AG09309 (cell line): ENCODE results near the gene FKBP7.
"Not testable (repeated sequence)": the region's sequence is repeated elsewhere in the genome, so short reads cannot be mapped to it uniquely, and the experiment has no call there.

Experiments used
- DNase-seq: peaks from one replicate; pipeline ENCODE4 v3.0.0-alpha.2; 2010; ENCODE audit warnings: low read depth
- H3K4me3 ChIP-seq: 2 replicates; pipeline ENCODE4 v1.5.1; 2011; ENCODE audit warnings: mild to moderate bottlenecking, low read depth, low read length, moderate library complexity; ENCODE audit not compliant: control insufficient read depth
- TF ChIP-seq, protein P1 (sequence below): IDR thresholded peaks from 2 replicates; pipeline ENCODE4 v1.5.1; 2011; ENCODE audit warnings: mild to moderate bottlenecking, low read depth, low read length, inconsistent platforms; ENCODE audit not compliant: insufficient read depth, control insufficient read depth; ENCODE audit errors: missing control alignments

Gene FKBP7

GRCh38 chr2:178473931-178474330 lies 4.5 kb downstream of the FKBP7 start:
- DNase-seq: no peak
- TF ChIP-seq, protein P1, sequence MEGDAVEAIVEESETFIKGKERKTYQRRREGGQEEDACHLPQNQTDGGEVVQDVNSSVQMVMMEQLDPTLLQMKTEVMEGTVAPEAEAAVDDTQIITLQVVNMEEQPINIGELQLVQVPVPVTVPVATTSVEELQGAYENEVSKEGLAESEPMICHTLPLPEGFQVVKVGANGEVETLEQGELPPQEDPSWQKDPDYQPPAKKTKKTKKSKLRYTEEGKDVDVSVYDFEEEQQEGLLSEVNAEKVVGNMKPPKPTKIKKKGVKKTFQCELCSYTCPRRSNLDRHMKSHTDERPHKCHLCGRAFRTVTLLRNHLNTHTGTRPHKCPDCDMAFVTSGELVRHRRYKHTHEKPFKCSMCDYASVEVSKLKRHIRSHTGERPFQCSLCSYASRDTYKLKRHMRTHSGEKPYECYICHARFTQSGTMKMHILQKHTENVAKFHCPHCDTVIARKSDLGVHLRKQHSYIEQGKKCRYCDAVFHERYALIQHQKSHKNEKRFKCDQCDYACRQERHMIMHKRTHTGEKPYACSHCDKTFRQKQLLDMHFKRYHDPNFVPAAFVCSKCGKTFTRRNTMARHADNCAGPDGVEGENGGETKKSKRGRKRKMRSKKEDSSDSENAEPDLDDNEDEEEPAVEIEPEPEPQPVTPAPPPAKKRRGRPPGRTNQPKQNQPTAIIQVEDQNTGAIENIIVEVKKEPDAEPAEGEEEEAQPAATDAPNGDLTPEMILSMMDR: no peak
- no peak overlapping the region for H3K4me3 ChIP-seq

- DNase-seq: no peak
- H3K4me3 ChIP-seq: no peak overlapping the region
- TF ChIP-seq, protein P1: no peak
Measured at GRCh38 chr2:178473373-178473772, 5.0 kb downstream of the FKBP7 start.

DNA sequence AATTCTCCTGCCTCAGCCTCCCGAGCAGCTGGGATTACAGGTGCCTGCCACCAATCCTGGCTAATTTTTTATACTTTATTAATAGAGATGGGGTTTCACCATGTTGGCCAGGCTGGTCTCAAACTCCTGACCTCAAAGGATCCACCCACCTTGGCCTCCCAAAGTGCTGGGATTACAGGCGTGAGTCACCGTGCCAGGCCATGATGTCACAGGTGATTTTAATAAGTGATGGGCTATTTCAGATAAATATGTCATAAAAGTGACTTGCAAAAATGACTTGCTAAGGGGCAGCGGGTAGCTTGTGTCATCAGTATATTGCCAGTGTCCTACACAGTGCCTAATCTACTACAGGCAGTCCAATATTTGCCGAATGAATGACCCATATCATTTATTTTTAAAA lies 7.1 kb downstream of the FKBP7 start:
- not testable (repeated sequence) for DNase-seq, H3K4me3 ChIP-seq

DNA sequence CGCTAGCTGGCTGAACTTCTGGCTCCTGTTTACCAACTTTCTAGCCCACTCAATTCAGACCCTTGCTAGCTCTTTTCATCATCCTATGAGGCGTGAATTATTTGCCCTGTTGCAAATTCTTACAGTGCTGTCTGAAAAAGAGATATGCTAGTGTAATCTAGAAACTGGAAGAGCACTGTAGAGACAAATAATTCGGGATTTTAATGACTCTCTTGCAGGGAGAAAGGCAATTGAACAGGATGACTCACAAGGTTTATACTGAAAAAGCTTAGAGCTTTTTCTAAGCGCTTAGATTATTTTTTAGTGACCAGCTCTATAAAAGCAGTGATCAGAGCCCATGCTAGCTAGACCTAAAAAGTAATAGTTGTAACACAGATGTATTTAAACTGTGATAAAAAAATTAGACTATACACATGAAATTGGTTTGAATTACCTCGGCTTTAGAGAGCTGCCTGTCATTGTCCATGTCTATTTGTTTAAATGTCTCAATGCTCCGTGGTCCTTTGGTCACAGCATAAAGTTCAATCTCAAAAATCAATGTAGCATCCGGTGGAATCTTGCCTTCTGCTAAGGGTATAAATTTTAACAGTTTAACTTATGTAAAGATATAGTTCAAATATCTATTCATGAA lies 9.1 kb downstream of the FKBP7 start:
- no peak for DNase-seq
- no peak overlapping the region for H3K4me3 ChIP-seq
- TF ChIP-seq, protein P1: no peak

DNA sequence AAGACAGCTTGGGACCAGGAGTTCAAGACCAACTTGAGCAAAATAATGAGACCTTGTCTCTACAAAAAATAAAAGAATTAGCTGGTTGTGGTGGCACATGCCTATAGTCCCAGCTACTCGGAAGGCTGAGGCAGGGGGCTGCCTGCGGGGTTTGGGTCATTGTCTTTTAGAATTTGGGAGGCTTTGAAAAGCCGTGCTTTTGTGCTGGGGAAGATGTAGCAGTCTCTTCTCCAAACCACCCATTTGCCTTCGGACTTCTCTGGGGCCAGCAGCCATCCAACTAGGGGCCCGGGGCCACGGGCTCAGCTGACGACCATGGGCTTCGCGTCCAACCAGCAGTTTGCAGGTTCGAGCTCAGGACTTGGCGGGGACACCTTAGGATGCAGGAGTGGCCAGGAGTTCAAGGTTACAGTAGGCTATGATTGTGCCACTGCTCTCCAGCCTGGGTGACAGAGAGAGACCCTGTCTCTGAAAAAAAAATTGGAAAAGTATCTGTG lies 21.0 kb downstream of the FKBP7 start:
- DNase-seq: no peak
- no peak overlapping the region for H3K4me3 ChIP-seq
- TF ChIP-seq, protein P1: no peak

GRCh38 chr2:178455947-178456346 lies 22.5 kb downstream of the FKBP7 start:
- TF ChIP-seq, protein P1: no peak
- DNase-seq: no peak
- no peak overlapping the region for H3K4me3 ChIP-seq

DNA sequence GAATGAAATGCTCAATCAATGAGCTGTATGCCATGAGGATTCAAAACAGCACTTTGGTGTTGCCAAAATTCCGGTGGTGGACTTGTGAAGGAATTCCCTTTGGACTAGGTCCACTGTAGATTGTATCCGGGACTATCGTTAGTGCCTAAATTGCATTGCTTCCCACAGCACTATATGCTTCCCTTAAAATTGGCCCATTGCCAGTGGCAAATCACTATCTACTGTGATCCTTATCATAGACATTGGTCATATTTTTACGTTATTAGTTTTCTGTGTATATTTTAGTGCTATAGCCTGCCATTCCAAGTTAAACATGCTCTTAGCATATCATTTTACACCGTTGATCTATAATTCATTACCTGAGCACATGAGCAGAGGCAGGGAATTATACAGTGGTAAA lies 25.5 kb downstream of the FKBP7 start:
- no peak for DNase-seq
- TF ChIP-seq, protein P1: no peak
- H3K4me3 ChIP-seq: no peak overlapping the region
